ENCODE data around the gene APMAP.
"Not testable (repeated sequence)": the region's sequence is repeated elsewhere in the genome, so short reads cannot be mapped to it uniquely, and the experiment has no call there.

Gene APMAP

GRCh38 chr20:24930724-24931688 is 61.5 kb downstream of the APMAP start:
- DNase-seq (ENCODE audit: low read depth) = not testable (repeated sequence)

- not testable (repeated sequence) for DNase-seq (ENCODE audit: low read depth)
Measured at GRCh38 chr20:24929867-24930723, 62.5 kb downstream of the APMAP start.

GRCh38 chr20:24929259-24929658 is 63.3 kb downstream of the APMAP start:
- not testable (repeated sequence) for DNase-seq (ENCODE audit: low read depth)

- not testable (repeated sequence) for DNase-seq (ENCODE audit: low read depth)
Measured at GRCh38 chr20:24920706-24921105, 71.8 kb downstream of the APMAP start.

GRCh38 chr20:24919665-24920064 is 72.9 kb downstream of the APMAP start:
- DNase-seq (ENCODE audit: low read depth) = not testable (repeated sequence)

GRCh38 chr20:24918579-24919566 is 73.7 kb downstream of the APMAP start:
- no peak for DNase-seq (ENCODE audit: low read depth)

GRCh38 chr20:24917797-24918578 is 74.6 kb downstream of the APMAP start:
- peak; percentile 10 for DNase-seq (ENCODE audit: low read depth)

GRCh38 chr20:24917056-24917455 is 75.5 kb downstream of the APMAP start:
- no peak for DNase-seq (ENCODE audit: low read depth)

- DNase-seq (ENCODE audit: low read depth) = no peak
Measured at GRCh38 chr20:24916412-24916811, 76.1 kb downstream of the APMAP start.

- no peak for DNase-seq (ENCODE audit: low read depth)
Measured at GRCh38 chr20:24915892-24916291, 76.7 kb downstream of the APMAP start.

- no peak for DNase-seq (ENCODE audit: low read depth)
Measured at GRCh38 chr20:24915440-24915839, 77.1 kb downstream of the APMAP start.

- no peak for DNase-seq (ENCODE audit: low read depth)
Measured at GRCh38 chr20:24914388-24915241, 77.9 kb downstream of the APMAP start.

GRCh38 chr20:24913076-24913628 is 79.4 kb downstream of the APMAP start:
- DNase-seq (ENCODE audit: low read depth) = no peak

All from stimulated activated CD8-positive, alpha-beta memory T cell treated with anti-CD3 and anti-CD28 coated beads, Interleukin-15, amount 100 ng/mL, for 24 hours (primary cell).